Measurements from ENCODE around the gene TSPAN11.

Gene TSPAN11

GRCh38 chr12:30979371-30980259 lies 53.1 kb downstream of the TSPAN11 start:
- H3K4me3 ChIP-seq (ENCODE audit: insufficient read length, low read depth) = no peak overlapping the region
- no peak for DNase-seq (ENCODE audit: low read depth, low spot score)
- no peaks in the 10 kb centered on the region for H3K9me3 ChIP-seq (ENCODE audit: insufficient read depth, low read length)

GRCh38 chr12:30980955-30981662 lies 54.6 kb downstream of the TSPAN11 start:
- Histone ChIP-seq H3K36me3 (ENCODE audit: insufficient read depth, insufficient read length, low read length) (no peaks in the 10 kb centered on the region), H3K27me3 (ENCODE audit: insufficient read depth, insufficient read length) (no peaks in the 10 kb centered on the region), H3K9ac (ENCODE audit: insufficient read length, low read depth) (no peak overlapping the region), H3K4me1 (ENCODE audit: insufficient read depth, insufficient read length) (peaks cover 41% of the 10 kb centered on the region), H3K9me3 (ENCODE audit: insufficient read depth, low read length) (no peaks in the 10 kb centered on the region), H3K4me3 (ENCODE audit: insufficient read length, low read depth) (no peak overlapping the region)
- DNase-seq (ENCODE audit: low read depth, low spot score) = no peak
- TF ChIP-seq SUZ12 (IDR thresholded peaks at IDR 0.05; ENCODE audit: extremely low read depth, insufficient read depth, insufficient read length) = no peak
- no peak for TF ChIP-seq YY1 (IDR thresholded peaks at IDR 0.05; ENCODE audit: insufficient read depth, insufficient read length)
- TF ChIP-seq ZNF274 (IDR thresholded peaks at IDR 0.05; ENCODE audit: low read depth, low read length) = no peak

More at GRCh38 chr12:30979371-30980259, 53.1 kb downstream of the TSPAN11 start:
- H3K4me1 ChIP-seq (ENCODE audit: insufficient read depth, insufficient read length) = peaks cover 38% of the 10 kb centered on the region
- no peak overlapping the region for H3K9ac ChIP-seq (ENCODE audit: insufficient read length, low read depth)
- no peaks in the 10 kb centered on the region for H3K27me3 ChIP-seq (ENCODE audit: insufficient read depth, insufficient read length)
- H3K36me3 ChIP-seq (ENCODE audit: insufficient read depth, insufficient read length, low read length) = no peaks in the 10 kb centered on the region
- TF ChIP-seq YY1 (IDR thresholded peaks at IDR 0.05; ENCODE audit: insufficient read depth, insufficient read length) (no peak), SUZ12 (IDR thresholded peaks at IDR 0.05; ENCODE audit: extremely low read depth, insufficient read depth, insufficient read length) (no peak), ZNF274 (IDR thresholded peaks at IDR 0.05; ENCODE audit: low read depth, low read length) (no peak)

GRCh38 chr12:30982413-30982812 lies 55.9 kb downstream of the TSPAN11 start:
- DNase-seq (ENCODE audit: low read depth, low spot score) = no peak
- Histone ChIP-seq H3K36me3 (ENCODE audit: insufficient read depth, insufficient read length, low read length) (no peaks in the 10 kb centered on the region), H3K9me3 (ENCODE audit: insufficient read depth, low read length) (no peaks in the 10 kb centered on the region), H3K4me3 (ENCODE audit: insufficient read length, low read depth) (no peak overlapping the region), H3K27me3 (ENCODE audit: insufficient read depth, insufficient read length) (no peaks in the 10 kb centered on the region), H3K4me1 (ENCODE audit: insufficient read depth, insufficient read length) (peaks cover 29% of the 10 kb centered on the region), H3K9ac (ENCODE audit: insufficient read length, low read depth) (no peak overlapping the region)
- TF ChIP-seq SUZ12 (IDR thresholded peaks at IDR 0.05; ENCODE audit: extremely low read depth, insufficient read depth, insufficient read length) (no peak), YY1 (IDR thresholded peaks at IDR 0.05; ENCODE audit: insufficient read depth, insufficient read length) (no peak), ZNF274 (IDR thresholded peaks at IDR 0.05; ENCODE audit: low read depth, low read length) (no peak)

GRCh38 chr12:30985814-30986452 lies 59.4 kb downstream of the TSPAN11 start:
- no peaks in the 10 kb centered on the region for H3K36me3 ChIP-seq (ENCODE audit: insufficient read depth, insufficient read length, low read length)
- no peak for TF ChIP-seq ZNF274 (IDR thresholded peaks at IDR 0.05; ENCODE audit: low read depth, low read length)
- TF ChIP-seq SUZ12 (IDR thresholded peaks at IDR 0.05; ENCODE audit: extremely low read depth, insufficient read depth, insufficient read length) = no peak
- TF ChIP-seq YY1 (IDR thresholded peaks at IDR 0.05; ENCODE audit: insufficient read depth, insufficient read length) = no peak
- DNase-seq (ENCODE audit: low read depth, low spot score) = peak; percentile 82

GRCh38 chr12:30988086-30988485 lies 61.5 kb downstream of the TSPAN11 start:
- H3K9me3 ChIP-seq (ENCODE audit: insufficient read depth, low read length) = no peaks in the 10 kb centered on the region
- H3K4me1 ChIP-seq (ENCODE audit: insufficient read depth, insufficient read length) = peaks cover 19% of the 10 kb centered on the region
- DNase-seq (ENCODE audit: low read depth, low spot score) = no peak
- H3K36me3 ChIP-seq (ENCODE audit: insufficient read depth, insufficient read length, low read length) = no peaks in the 10 kb centered on the region
- H3K9ac ChIP-seq (ENCODE audit: insufficient read length, low read depth) = no peak overlapping the region
- TF ChIP-seq YY1 (IDR thresholded peaks at IDR 0.05; ENCODE audit: insufficient read depth, insufficient read length) (no peak), SUZ12 (IDR thresholded peaks at IDR 0.05; ENCODE audit: extremely low read depth, insufficient read depth, insufficient read length) (no peak), ZNF274 (IDR thresholded peaks at IDR 0.05; ENCODE audit: low read depth, low read length) (no peak)
- no peaks in the 10 kb centered on the region for H3K27me3 ChIP-seq (ENCODE audit: insufficient read depth, insufficient read length)
- H3K4me3 ChIP-seq (ENCODE audit: insufficient read length, low read depth) = no peak overlapping the region

More at GRCh38 chr12:30985814-30986452, 59.4 kb downstream of the TSPAN11 start:
- H3K27me3 ChIP-seq (ENCODE audit: insufficient read depth, insufficient read length) = no peaks in the 10 kb centered on the region
- H3K9me3 ChIP-seq (ENCODE audit: insufficient read depth, low read length) = no peaks in the 10 kb centered on the region
- H3K9ac ChIP-seq (ENCODE audit: insufficient read length, low read depth) = no peak overlapping the region
- no peak overlapping the region for H3K4me3 ChIP-seq (ENCODE audit: insufficient read length, low read depth)
- peaks cover 26% of the 10 kb centered on the region for H3K4me1 ChIP-seq (ENCODE audit: insufficient read depth, insufficient read length)

- TF ChIP-seq ZNF274 (IDR thresholded peaks at IDR 0.05; ENCODE audit: low read depth, low read length) = no peak
- TF ChIP-seq SUZ12 (IDR thresholded peaks at IDR 0.05; ENCODE audit: extremely low read depth, insufficient read depth, insufficient read length) = no peak
- TF ChIP-seq YY1 (IDR thresholded peaks at IDR 0.05; ENCODE audit: insufficient read depth, insufficient read length) = no peak
Measured at GRCh38 chr12:30988646-30989286, 62.2 kb downstream of the TSPAN11 start.

More at GRCh38 chr12:30988646-30989286, 62.2 kb downstream of the TSPAN11 start:
- no peak for DNase-seq (ENCODE audit: low read depth, low spot score)
- Histone ChIP-seq H3K9me3 (ENCODE audit: insufficient read depth, low read length) (no peaks in the 10 kb centered on the region), H3K9ac (ENCODE audit: insufficient read length, low read depth) (no peak overlapping the region), H3K4me3 (ENCODE audit: insufficient read length, low read depth) (no peak overlapping the region), H3K4me1 (ENCODE audit: insufficient read depth, insufficient read length) (peaks cover 19% of the 10 kb centered on the region), H3K36me3 (ENCODE audit: insufficient read depth, insufficient read length, low read length) (no peaks in the 10 kb centered on the region), H3K27me3 (ENCODE audit: insufficient read depth, insufficient read length) (no peaks in the 10 kb centered on the region)

Data from NT2/D1 (cell line).